IPS-18a (cell line): ENCODE results near the gene ASB6.

Experiments
- H3K27ac ChIP-seq: one replicate; pipeline ENCODE4 v1.5.1; 2013; ENCODE audit warnings: low read length
- H3K27me3 ChIP-seq: one replicate; pipeline ENCODE4 v1.6.1; 2013; ENCODE audit warnings: mild to moderate bottlenecking, low read length; ENCODE audit not compliant: control insufficient read depth, insufficient read depth
- H3K36me3 ChIP-seq: one replicate; pipeline ENCODE4 v1.6.1; 2013; ENCODE audit warnings: low read depth, low read length; ENCODE audit not compliant: control insufficient read depth
- H3K4me1 ChIP-seq: one replicate; pipeline ENCODE4 v1.6.1; 2013; ENCODE audit warnings: low read depth, low read length; ENCODE audit not compliant: control insufficient read depth
- H3K4me3 ChIP-seq: one replicate; pipeline ENCODE4 v1.5.1; 2013; ENCODE audit warnings: low read length
- H3K9ac ChIP-seq: one replicate; pipeline ENCODE4 v1.6.1; 2013; ENCODE audit warnings: mild to moderate bottlenecking, low read length, moderate library complexity
- H3K9me3 ChIP-seq: one replicate; pipeline ENCODE4 v1.6.1; 2013; ENCODE audit warnings: low read depth, low read length; ENCODE audit not compliant: control insufficient read depth

Gene ASB6

DNA sequence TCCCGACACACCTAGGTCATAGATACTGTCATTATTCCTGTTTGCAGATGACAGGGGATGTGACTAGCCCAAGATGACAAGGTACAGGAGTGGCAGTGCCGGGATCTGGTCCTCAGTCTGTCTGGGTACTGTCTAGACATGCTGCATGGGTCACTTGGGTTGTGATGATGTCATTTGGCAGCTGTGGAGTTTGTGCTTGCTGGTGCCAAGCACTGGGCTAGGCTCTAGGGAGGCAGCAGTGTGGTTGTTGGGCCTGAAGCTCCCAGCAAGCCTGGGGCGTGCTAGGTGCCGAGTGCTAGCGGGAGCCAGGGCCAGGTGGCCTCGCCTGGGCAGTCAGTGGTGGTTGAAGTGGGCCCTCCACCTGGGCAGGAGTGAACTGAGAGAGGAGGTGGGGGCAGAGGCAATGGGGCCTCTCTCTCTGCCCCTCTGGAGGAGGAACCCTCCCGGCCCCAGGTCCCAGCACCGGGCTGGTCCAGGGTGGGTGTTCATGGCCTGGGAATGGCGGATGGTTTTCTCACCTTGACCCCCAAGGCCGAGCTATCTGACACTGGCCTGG is 8.8 kb upstream of the ASB6 start:
- Histone ChIP-seq H3K36me3 (no peaks in the 10 kb centered on the region), H3K9me3 (no peaks in the 10 kb centered on the region), H3K4me3 (no peak overlapping the region), H3K27ac (no peak overlapping the region), H3K27me3 (no peaks in the 10 kb centered on the region), H3K4me1 (no peaks in the 10 kb centered on the region), H3K9ac (no peak overlapping the region)

- Histone ChIP-seq H3K9ac (no peak overlapping the region), H3K4me1 (no peaks in the 10 kb centered on the region), H3K36me3 (no peaks in the 10 kb centered on the region), H3K27ac (no peak overlapping the region), H3K27me3 (no peaks in the 10 kb centered on the region), H3K4me3 (no peak overlapping the region), H3K9me3 (no peaks in the 10 kb centered on the region)
Measured at GRCh38 chr9:129649726-129650679, 8.1 kb upstream of the ASB6 start.

- Histone ChIP-seq H3K9me3 (no peaks in the 10 kb centered on the region), H3K27me3 (no peaks in the 10 kb centered on the region), H3K4me1 (no peaks in the 10 kb centered on the region), H3K4me3 (no peak overlapping the region), H3K9ac (no peak overlapping the region), H3K36me3 (no peaks in the 10 kb centered on the region), H3K27ac (no peak overlapping the region)
Measured at GRCh38 chr9:129648764-129649115, 6.8 kb upstream of the ASB6 start.

DNA sequence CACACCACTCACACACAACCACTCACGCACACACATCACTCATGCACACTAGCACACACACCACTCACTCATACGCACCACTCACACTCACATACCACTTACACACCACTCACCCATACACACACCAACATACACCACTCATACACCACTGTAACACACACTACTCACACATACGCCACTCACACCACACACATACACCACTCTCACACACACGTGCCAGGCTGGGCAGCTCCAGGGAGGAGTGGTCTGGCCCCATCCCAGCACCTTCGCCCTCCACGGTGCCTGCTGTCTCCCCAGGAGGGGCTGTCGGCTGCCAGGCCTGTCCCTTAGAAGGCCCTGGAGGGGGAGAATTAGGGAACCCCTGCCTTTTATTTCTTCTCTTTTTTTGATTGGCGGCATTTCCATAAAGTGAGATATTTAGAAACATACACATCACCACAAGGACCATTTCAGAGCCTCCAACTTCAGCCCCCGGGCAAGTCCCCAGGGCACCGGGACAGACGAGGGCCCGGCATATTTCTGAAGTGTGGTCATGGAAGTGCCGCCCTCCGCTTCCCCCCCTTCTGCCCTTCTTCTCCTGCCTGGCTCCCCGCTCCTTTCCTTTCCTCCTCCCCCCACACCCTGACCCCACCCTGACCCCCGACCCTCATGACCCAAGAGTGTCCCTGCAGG is 6.3 kb upstream of the ASB6 start:
- no peaks in the 10 kb centered on the region for H3K36me3 ChIP-seq
- no peaks in the 10 kb centered on the region for H3K4me1 ChIP-seq
- no peaks in the 10 kb centered on the region for H3K9me3 ChIP-seq
- no peak overlapping the region for H3K27ac ChIP-seq
- H3K27me3 ChIP-seq: no peaks in the 10 kb centered on the region
- H3K9ac ChIP-seq: no peak overlapping the region
- no peak overlapping the region for H3K4me3 ChIP-seq

GRCh38 chr9:129647635-129648034 is 5.7 kb upstream of the ASB6 start:
- no peaks in the 10 kb centered on the region for H3K27me3 ChIP-seq
- H3K36me3 ChIP-seq: no peaks in the 10 kb centered on the region
- no peak overlapping the region for H3K4me3 ChIP-seq
- H3K4me1 ChIP-seq: no peaks in the 10 kb centered on the region
- H3K9ac ChIP-seq: no peak overlapping the region
- H3K9me3 ChIP-seq: no peaks in the 10 kb centered on the region
- H3K27ac ChIP-seq: no peak overlapping the region

DNA sequence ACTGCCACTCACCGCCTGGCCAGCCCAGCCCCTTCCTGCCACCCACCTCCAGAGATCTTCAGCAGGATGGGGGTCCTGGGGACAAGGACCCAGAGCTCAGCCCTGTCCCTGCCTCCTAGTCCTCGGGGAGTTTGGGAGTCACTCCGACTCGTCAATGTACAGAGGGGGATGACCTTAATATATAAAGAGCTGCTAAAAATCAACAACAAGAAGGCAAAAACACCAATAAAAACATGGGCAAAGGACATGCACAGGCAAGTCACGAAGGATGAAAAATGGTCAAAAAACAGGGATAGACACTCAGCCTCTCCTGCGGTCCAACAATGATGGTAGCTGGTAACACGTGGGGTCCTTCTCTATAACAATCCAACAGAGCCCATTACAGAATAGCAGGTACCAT is 4.7 kb upstream of the ASB6 start:
- Histone ChIP-seq H3K4me1 (no peaks in the 10 kb centered on the region), H3K9ac (no peak overlapping the region), H3K27me3 (no peaks in the 10 kb centered on the region), H3K4me3 (no peak overlapping the region), H3K27ac (no peak overlapping the region), H3K36me3 (no peaks in the 10 kb centered on the region), H3K9me3 (no peaks in the 10 kb centered on the region)

GRCh38 chr9:129646252-129646651 is 4.3 kb upstream of the ASB6 start:
- Histone ChIP-seq H3K4me3 (no peak overlapping the region), H3K27ac (no peak overlapping the region), H3K4me1 (no peaks in the 10 kb centered on the region), H3K27me3 (no peaks in the 10 kb centered on the region), H3K36me3 (no peaks in the 10 kb centered on the region), H3K9ac (no peak overlapping the region), H3K9me3 (no peaks in the 10 kb centered on the region)

- no peak overlapping the region for H3K27ac ChIP-seq
- no peaks in the 10 kb centered on the region for H3K27me3 ChIP-seq
- no peaks in the 10 kb centered on the region for H3K9me3 ChIP-seq
- no peaks in the 10 kb centered on the region for H3K4me1 ChIP-seq
- H3K4me3 ChIP-seq: no peak overlapping the region
- no peak overlapping the region for H3K9ac ChIP-seq
- no peaks in the 10 kb centered on the region for H3K36me3 ChIP-seq
Measured at GRCh38 chr9:129644902-129645301, 3.0 kb upstream of the ASB6 start.

DNA sequence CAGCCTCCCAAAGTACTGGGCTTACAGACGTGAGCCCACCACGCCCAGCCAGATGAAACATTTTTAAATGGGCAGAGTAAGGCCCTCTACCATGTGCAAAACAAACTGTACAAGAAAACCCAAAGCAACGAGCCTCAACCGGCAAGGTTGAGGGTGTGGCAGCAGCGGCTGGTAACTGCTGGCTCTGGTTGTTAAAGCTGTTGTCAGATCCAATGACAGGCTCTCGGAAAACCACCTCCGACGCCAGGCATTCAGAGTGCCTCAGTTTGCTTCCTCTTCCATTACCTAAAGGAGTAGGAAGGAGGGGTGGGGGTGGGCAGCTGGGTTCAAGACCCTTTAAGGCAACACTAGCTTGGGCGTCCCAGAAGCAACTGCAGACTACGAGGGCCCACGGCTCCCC is 2.4 kb upstream of the ASB6 start:
- Histone ChIP-seq H3K4me3 (no peak overlapping the region), H3K36me3 (no peaks in the 10 kb centered on the region), H3K4me1 (no peaks in the 10 kb centered on the region), H3K9ac (no peak overlapping the region), H3K9me3 (no peaks in the 10 kb centered on the region), H3K27me3 (no peaks in the 10 kb centered on the region), H3K27ac (no peak overlapping the region)

GRCh38 chr9:129643706-129644105 is 1.8 kb upstream of the ASB6 start:
- no peak overlapping the region for H3K9ac ChIP-seq
- peaks cover 2% of the 10 kb centered on the region for H3K36me3 ChIP-seq
- H3K4me3 ChIP-seq: no peak overlapping the region
- H3K4me1 ChIP-seq: no peaks in the 10 kb centered on the region
- no peaks in the 10 kb centered on the region for H3K9me3 ChIP-seq
- no peaks in the 10 kb centered on the region for H3K27me3 ChIP-seq
- H3K27ac ChIP-seq: no peak overlapping the region

GRCh38 chr9:129640871-129641749 is 841 bp downstream of the ASB6 start:
- H3K36me3 ChIP-seq: peaks cover 18% of the 10 kb centered on the region
- no peak overlapping the region for H3K27ac ChIP-seq
- H3K4me3 ChIP-seq: peak overlapping the region; percentile 87
- H3K27me3 ChIP-seq: no peaks in the 10 kb centered on the region
- H3K9ac ChIP-seq: peak overlapping the region; percentile 76
- H3K4me1 ChIP-seq: no peaks in the 10 kb centered on the region
- no peaks in the 10 kb centered on the region for H3K9me3 ChIP-seq
